HG02798 (cell line): ENCODE measurements around the gene SMIM1.
"Not testable (repeated sequence)": the region's sequence is repeated elsewhere in the genome, so short reads cannot be mapped to it uniquely, and the experiment has no call there.

Experiments used
- ATAC-seq: cut with Tn5 transposase; IDR thresholded peaks from one replicate; pipeline ENCODE4 v1.9.1; 2021; ENCODE audit warnings: mild to moderate bottlenecking; ENCODE audit not compliant: unreplicated experiment, poor library complexity

The SMIM1 gene, protein sequence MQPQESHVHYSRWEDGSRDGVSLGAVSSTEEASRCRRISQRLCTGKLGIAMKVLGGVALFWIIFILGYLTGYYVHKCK

DNA sequence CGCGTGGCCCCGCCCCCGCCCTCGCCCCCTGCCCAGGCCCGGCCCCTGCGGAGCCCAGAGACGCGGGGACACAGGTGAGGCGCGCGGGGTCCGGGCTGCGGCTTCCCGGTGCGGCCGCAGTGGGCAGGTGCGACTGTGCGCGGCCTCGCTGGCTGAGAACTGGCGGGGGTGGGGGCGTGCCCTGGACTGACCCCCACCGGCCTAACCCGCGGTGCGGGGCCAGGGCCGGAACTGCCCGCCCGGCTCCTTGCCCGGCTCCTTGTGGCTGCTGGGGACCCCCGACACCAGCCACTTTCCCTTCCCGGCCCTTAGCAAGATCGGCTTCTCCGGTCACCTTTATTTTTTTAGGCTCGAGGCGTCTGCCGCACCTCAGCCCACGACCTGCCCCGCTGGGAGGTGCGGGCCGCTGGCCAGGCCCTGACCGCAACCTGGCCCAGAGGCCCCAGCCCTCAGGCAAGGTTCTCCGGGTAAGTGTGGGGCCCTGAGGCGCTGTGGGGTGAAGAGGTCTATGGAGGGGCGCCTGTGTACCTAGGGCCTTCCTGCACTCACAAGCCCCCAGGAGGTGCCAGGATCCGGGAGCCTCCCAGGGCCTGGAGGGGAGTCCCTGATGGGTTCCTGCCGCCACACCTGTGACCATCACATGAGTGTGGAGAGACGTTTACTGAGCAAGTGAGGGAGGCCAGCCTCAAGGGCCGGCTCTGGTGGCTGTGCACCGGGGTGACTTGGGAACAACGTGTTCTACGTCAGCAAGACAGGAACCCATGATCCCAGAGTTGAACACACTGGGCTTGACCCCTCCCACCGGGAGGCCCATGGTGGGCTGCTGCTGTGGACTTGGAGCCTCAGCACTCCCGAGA is at the start of gene SMIM1:
Gene SMIM1, plus strand, starts transcription at position 35 of the 857 bp plus-strand sequence. CDS start 2,625 bp downstream, outside the sequence.
- ATAC-seq = peak; percentile 23

DNA sequence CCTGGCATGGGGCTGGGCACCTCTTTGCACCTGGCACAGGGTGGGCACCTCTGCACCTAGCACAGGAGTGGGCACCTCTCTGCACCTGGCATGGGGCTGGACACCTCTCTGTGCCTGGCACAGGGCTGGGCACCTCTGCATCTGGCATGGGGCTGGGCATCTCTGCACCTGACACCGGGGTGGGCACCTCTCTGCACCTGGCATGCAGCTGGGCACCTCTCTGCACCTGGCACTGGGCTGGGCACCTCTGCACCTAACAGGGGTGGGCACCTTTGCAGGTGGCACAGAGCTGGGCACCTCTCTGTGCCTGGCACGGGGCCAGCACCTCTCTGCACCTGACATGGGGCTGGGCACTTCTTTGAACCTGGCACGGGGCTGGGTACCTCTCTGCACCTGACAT is 49.7 kb upstream of the SMIM1 start:
- ATAC-seq = no peak

DNA sequence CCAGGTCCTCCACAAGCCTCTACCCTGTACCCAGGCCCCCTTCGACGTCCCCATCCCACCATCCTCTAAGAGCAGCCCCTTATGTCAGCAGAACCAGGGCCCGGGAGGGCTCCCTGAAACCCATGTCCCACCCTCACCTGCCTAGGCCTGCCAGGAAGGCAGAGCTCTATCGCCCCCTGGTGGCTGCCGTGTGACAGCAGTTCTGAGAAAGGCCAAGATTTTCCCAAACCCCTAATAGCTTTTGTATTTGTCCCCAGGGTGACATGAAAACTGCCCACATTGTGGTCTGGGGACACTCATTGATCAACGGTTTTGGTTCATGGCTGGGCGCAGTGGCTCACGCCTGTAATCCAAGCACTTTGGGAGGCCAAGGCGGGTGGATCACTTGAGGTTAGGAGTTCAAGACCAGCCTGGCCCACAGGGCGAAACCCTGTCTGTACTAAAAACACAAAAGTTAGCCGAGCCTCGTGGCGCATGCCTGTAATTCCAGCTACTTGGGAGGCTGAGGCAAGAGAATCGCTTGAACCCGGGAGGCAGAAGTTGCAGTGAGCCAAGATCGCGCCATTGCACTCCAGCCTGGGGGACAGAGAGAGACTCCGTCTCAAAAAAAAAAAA is 48.0 kb upstream of the SMIM1 start:
- not testable (repeated sequence) for ATAC-seq

DNA sequence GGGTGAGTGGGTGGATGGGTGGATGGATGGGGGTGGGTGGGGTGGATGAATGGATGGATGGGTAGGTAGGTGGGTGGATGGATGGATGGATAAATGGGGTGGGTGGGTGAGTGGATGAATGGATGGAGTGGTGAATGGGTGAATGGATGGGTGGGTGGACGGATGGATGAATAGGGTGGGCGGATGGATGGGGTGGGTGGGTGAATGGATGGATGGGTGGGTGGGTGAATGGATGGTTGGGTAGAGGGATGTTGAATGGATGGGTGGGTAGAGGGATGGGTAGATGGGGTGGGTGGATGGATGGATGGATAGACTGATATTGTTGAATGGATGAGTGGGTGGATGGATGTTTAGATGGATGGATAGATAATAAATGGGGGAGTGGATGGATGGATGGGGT is 47.2 kb upstream of the SMIM1 start:
- ATAC-seq = no peak

DNA sequence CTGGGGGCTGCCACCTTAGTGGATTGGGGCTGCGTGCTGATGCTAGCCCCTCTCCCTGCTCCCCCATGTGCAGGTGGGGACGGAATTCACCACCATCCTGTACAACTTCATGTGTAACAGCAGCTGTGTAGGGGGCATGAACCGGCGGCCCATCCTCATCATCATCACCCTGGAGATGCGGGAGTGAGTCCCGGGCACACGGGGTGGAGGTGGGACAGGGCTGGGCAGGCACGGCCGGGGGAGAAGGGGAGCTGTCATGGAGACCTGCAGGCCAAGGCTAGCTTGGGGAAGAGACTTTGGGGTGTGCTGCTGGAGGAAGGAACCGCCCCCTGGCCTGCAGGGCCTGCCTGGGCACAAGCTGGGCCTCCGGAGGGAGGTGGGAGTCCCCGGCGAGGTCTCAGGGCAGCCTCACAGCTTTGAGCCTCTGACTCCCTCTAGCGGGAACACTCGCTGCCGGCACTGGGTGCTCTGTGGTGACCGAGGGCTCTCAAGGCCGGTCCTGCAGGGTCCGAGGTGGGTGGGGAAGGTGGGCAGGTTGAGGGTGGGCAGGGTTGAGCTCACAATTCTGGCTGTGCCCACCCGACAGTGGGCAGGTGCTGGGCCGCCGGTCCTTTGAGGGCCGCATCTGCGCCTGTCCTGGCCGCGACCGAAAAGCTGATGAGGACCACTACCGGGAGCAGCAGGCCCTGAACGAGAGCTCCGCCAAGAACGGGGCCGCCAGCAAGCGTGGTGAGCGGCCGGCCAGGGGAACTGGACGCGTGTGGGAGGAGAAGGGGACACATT is 45.3 kb upstream of the SMIM1 start:
- no peak for ATAC-seq

DNA sequence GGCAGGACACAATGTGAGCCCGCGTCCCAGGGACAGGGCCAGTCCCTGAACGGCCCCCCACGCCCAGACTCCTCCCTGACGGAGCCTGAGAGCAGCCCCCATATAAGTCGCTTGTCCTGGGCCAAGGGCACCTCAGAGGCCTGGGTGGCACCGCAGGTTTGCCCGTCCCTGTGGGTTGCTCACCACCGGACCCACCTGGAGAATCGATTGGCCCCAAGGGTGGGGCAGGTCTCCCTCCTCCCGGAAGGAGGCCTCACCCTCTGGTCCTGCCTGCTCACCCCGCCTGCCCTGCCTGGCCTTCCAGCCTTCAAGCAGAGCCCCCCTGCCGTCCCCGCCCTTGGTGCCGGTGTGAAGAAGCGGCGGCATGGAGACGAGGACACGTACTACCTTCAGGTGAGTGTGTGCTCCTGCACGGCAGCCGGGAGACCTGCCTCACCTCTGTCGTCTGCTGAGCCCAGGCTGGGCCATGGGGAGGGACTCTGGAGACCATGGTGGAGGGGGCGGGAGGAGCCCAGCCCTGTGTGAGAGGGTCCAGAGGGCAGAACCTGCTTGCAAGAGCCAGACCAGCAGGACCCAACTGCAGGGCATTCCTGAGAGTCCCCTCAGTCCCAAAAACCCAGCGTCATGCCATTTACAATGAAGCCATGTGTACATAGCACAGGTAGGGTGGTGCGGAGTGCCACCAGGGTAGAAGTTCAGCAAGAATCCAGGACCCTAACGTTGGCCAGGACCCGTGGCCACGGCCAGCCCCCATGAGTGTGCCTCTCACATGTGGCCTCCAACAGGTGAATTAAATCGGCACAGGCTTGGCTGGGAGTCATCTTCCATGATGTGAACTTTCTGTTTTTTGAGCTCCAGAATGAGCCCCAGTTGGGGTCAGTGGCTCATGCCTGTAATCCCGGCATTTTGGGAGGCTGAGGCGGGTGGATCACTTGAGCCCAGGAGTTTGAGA is 44.4 kb upstream of the SMIM1 start:
- ATAC-seq = no peak

DNA sequence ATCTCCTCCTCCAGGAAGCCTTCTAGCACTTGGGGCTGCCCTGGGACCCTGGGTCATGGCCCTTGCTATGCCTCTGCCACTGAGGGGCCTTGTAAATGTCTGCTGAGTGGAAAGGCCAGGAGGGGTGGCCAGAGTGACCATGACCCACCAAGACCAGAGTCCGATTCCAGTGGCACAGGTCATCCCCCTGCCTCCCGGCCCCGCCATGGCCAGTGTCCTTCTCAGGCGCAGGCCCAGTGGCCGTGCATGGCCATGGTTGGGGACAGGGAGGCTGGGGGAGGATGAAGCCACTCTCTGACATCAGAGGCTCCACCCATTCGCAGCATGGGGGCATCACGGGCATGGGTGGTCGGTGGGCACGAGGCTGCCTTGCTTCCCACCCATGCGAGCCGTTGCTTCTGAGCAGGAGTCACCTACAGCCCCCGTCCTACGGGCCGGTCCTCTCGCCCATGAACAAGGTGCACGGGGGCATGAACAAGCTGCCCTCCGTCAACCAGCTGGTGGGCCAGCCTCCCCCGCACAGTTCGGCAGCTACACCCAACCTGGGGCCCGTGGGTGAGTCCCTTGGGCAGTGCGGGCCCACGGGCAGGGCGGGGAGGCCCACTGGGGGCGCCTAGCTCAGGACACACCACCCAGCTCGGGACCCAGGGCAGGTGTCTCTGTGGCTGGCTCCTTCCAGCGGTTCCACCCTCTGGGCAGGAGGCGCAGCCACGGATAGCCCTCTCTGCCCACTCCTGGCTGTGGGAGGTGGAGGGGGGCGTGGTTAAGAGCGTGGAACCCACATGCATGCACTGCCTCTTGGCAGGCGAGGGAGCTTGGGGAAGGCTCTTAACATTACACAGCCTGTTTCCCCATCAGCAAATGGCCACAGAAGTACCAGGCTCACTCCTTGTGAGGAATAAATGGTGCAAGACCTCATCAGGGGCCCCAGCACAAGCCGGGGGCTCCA is 42.7 kb upstream of the SMIM1 start:
- ATAC-seq = no peak

DNA sequence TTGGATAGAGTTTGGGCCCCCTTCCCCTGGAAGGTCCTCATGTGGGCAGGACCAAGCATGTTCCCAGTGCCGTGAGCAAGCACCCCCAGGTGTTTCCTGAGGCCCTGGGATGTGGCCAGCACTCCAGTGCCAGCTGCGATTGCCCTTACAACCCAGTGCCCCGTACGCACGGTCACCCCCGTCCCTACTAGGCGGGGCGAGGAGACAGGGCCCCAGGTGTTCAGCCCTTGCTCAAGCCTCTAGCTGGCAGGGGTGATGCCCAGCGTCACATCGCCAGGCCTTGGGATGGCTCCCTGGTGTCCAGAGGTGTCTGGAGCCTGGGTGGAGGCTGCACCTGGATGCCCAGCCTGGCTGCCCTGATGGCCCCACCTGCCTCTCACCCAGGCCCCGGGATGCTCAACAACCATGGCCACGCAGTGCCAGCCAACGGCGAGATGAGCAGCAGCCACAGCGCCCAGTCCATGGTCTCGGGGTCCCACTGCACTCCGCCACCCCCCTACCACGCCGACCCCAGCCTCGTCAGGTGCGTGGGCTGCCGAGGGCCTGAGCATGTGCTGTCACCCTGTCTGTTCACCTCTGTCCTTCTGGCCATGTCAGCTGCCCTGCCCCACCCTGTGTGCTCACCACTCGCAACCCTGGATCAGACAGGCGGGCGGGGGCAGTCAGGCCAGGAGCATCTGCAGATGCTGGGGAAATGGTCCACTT is 41.9 kb upstream of the SMIM1 start:
- no peak for ATAC-seq

DNA sequence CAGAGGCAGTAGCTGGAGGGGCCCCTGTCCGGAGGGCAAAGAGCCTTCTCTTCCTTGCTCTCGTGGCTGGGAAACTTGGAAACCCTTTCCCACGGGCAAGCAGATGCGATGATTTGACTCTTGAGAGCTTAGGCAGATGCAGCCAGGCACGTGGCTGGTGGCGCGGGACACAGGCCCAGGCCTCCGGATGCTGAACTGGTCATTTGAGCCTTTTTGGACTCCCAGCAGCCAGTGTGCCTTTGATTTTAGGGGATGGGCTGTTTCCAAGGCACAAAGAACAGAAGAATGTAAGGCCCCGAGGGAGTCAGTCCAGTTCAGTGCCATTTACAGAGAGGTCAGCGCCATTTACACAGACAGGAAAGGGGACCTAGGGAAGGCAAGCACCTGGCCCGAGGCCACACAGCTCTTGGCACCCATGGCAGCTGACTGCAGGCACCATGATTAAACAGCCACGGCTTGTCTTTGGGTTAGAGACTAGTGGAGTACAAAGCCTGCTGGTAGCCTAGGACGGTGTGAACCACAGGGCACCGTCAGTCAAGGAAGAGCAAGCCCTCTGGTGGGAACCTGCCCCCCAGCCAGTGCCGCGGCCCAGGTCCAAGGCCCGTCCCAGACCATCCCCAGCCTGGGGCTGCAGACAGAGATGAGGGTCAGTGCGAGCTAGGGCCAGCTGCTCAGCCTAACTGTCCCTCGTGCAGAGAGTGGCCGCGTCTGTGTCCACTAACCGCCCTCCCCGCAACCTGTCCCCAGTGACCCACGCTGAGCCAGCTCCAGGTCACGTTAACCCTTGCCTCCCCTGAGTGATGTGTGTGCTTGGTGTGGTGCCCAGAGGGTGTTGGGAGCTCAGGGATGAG is 40.7 kb upstream of the SMIM1 start:
- ATAC-seq = no peak

DNA sequence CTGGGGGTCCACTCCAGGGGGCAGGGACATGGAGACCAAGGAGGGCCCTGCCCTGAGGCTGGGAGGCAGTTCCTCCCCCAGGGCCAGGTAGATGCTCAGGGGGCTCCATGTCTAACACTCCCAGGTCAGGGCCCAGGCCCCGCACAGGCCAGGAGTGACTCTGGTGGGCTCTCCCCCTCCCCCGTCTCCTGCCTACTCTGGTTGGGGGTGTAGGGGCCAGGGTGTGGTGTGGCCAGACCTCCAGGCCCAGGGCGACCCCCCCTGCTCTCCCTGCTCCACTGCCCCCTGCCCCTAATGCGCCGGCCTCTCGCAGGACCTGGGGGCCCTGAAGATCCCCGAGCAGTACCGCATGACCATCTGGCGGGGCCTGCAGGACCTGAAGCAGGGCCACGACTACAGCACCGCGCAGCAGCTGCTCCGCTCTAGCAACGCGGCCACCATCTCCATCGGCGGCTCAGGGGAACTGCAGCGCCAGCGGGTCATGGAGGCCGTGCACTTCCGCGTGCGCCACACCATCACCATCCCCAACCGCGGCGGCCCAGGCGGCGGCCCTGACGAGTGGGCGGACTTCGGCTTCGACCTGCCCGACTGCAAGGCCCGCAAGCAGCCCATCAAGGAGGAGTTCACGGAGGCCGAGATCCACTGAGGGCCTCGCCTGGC is 40.0 kb upstream of the SMIM1 start:
- no peak for ATAC-seq

DNA sequence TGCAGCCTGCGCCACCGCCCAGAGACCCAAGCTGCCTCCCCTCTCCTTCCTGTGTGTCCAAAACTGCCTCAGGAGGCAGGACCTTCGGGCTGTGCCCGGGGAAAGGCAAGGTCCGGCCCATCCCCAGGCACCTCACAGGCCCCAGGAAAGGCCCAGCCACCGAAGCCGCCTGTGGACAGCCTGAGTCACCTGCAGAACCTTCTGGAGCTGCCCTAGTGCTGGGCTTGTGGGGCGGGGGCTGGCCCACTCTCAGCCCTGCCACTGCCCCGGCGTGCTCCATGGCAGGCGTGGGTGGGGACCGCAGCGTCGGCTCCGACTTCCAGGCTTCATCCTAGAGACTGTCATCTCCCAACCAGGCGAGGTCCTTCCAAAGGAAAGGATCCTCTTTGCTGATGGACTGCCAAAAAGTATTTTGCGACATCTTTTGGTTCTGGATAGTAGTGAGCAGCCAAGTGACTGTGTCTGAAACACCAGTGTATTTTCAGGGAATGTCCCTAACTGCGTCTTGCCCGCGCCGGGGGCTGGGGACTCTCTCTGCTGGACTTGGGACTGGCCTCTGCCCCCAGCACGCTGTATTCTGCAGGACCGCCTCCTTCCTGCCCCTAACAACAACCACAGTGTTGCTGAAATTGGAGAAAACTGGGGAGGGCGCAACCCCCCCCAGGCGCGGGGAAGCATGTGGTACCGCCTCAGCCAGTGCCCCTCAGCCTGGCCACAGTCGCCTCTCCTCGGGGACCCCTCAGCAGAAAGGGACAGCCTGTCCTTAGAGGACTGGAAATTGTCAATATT is 39.3 kb upstream of the SMIM1 start:
- no peak for ATAC-seq

DNA sequence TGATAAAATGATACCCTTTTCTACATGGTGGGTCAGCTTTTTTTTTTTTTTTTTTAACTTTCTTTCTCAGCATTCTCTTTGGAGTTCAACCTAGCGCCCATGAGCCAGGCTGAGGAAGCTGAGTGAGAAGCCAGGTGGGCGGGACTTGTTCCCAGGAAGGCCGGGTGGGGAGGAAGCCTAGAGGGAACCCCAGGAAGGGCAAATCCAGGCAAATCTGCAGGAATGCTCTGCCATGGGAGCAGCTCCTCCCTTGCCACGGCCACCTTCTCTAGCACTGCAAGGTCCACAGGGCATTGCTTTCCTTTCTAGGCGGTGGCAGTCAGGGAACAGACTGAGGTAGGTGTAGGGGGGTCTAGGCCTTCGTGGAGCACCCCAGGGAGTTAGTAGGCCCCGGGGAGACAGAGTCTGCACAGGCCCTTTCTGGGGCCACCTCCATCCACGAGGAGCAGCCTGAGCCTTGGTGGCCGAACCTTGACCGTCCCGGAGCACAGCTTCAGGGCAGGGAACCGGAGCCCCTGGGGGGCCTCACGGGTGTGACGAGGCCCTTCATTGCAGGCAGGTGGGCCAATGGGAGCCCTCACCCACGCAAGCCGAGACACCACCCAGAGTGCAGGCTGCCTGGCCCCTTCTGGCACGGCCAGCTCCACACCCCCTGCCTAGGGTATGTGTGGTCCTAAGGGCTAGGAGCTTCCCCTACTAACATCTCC is 38.5 kb upstream of the SMIM1 start:
- ATAC-seq = no peak

DNA sequence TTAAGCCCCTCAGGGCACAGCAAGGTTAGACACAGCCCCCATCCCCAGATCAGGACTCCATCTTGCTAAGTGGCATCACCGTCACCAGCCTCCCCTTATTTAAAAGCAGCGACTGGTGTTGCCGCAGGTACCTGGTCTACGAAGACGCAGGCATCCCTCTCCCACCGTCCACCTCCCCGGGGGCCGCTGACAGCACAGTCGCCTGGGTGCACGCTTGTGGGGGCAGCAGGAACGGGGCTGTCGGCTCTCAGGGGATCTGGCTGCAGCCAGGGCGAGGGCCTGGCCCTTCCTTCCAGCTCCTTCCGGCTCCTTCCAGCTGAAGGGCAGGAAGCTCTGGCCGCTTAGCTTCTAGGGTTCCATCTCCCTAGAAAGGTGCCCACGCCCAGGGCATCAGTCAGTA is 37.9 kb upstream of the SMIM1 start:
- no peak for ATAC-seq

DNA sequence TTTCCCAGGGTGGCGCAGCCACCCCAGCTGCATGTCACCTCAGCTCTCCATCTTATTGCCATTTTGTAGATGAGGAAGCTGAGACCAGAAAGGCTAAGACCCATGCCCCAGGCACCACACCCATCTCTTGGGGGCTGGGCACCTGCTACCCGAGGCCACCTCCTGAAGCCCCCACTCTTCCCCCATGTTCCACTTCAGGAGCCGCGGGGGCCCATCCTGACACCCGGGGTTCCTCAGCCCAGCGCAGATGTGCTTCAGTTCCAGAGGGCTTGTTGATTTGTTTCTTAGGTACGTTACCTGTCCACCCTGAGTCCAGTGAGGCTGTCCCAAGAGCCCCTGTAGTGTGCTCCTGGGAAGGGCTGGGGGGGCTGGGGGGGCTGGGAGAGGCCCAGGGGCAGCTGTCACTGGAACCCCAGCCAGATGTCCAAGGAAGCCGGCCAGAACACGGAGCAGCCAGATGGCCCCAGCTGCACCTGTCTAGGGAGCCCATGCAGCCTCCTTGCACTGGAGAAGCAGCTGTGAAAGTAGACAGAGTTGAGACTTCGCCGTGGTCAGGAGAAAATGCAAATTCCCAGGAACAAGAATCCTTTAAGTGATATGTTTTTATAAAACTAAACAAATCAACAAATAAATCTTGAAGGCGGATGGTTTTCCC is 37.4 kb upstream of the SMIM1 start:
- no peak for ATAC-seq

DNA sequence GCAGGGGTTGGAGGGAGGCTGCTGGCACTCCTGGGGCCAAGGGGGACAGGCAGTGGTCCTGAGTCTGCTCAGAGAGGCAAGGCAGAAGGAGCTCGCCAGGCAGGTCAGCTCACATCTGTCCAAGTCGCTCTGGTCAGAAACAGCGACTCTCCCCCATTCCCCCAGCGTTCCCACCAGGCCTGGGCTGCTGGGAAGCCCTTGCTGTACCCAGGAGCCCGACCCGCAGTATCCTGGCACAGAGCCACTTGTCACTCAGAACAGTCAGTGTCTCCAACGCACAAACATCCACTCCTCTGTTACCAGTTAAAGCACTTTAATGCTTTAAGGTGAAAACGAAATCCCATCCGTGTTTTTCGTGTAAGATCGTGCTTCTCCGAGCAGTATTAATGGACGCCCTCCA is 36.9 kb upstream of the SMIM1 start:
- no peak for ATAC-seq
